GM10847 (cell line): ENCODE measurements around the gene ATP8B4.

ENCODE experiments used
- POLR2A ChIP-seq: IDR thresholded peaks from 2 replicates; pipeline ENCODE4 v1.6.1; 2011; ENCODE audit not compliant: insufficient read length; ENCODE audit errors: extremely low read depth

Gene ATP8B4, protein sequence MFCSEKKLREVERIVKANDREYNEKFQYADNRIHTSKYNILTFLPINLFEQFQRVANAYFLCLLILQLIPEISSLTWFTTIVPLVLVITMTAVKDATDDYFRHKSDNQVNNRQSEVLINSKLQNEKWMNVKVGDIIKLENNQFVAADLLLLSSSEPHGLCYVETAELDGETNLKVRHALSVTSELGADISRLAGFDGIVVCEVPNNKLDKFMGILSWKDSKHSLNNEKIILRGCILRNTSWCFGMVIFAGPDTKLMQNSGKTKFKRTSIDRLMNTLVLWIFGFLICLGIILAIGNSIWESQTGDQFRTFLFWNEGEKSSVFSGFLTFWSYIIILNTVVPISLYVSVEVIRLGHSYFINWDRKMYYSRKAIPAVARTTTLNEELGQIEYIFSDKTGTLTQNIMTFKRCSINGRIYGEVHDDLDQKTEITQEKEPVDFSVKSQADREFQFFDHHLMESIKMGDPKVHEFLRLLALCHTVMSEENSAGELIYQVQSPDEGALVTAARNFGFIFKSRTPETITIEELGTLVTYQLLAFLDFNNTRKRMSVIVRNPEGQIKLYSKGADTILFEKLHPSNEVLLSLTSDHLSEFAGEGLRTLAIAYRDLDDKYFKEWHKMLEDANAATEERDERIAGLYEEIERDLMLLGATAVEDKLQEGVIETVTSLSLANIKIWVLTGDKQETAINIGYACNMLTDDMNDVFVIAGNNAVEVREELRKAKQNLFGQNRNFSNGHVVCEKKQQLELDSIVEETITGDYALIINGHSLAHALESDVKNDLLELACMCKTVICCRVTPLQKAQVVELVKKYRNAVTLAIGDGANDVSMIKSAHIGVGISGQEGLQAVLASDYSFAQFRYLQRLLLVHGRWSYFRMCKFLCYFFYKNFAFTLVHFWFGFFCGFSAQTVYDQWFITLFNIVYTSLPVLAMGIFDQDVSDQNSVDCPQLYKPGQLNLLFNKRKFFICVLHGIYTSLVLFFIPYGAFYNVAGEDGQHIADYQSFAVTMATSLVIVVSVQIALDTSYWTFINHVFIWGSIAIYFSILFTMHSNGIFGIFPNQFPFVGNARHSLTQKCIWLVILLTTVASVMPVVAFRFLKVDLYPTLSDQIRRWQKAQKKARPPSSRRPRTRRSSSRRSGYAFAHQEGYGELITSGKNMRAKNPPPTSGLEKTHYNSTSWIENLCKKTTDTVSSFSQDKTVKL

DNA sequence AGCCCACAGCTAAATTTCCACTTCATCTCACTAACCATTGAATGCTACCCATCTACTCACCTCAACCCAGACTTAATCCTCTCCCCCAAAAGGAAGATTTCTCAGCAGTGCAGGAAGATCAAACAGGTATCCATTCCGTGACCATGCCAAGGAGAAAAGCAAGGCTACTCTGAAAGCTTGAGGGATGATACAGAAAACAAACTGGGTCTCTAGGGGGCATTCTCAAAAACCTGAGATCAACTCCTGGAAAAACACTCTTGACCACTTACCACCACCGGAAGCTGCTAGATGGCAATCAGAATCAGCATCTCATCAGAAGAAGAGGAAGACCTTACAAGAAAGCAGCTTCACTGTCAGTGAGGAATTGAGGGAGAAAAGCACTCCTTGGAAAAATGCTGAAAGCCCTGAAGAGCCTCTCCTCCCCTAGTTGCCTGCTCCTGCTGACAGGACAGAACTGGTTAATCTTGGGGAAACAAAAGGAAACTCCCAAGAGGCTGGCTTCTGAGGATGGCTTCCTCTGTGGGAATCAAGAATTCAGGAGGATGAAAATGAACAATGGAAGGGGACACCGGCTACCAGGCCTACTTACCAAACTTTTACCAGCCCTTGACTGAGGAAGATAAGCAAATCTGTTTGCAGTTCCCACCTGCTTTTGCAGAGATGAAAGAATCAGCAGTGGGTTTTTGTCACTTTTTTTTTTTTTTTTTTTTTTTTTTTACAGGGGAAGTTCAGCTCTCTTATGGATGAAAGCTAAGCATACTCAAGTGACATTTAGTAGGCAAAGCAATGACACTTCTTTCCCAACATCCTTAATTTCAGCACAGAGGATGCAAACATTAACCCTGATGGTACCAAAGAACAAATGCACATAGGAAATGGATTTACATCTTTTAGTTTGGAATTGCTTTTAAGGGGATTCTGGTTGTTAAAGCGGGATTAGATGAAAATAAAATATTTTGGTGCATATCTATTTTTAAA lies at the start of gene ATP8B4:
ATP8B4 (minus strand) TSS at position 171 of the 978 bp plus-strand sequence. CDS start 12,267 bp downstream, outside the sequence.
- no peak for TF ChIP-seq POLR2A

DNA sequence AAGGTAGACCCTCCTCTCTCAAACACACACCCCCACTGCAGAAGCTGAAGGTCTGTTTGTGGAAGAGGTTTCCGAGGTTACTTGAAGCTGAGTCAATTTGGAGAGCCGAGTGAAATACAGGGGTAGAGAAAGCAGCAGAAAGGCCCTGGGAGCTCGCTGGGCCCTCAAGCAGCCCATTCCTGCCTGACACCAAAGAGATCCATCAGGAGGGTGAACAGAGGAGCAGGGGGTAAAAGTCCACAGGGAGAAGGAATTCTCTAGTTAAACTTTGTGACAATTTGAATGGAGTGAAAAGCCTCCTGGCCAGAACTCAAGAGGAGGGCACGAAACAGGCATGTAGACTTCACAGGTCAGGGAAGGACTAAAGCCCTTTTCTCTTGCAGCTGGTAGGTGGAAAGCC lies 49.3 kb upstream of the ATP8B4 start:
- no peak for TF ChIP-seq POLR2A

DNA sequence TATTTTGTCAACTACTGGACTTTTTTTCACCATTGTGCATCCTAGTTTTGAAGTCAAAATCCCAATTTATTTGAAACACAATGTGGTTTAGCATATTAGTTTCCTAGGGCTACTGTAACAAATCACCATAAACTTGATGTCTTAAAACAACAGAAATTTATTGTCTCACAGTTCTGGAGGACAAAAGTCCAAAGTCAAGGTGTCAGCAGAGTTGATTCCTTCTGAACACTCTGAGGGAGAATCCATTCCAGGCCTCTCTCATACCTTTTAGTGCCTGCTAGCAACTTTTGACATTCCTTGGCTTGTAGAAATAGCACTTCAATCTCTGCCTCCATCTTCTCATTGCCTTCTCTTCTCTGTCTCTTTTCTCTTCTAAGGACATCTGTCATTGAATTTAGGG lies 48.1 kb upstream of the ATP8B4 start:
- TF ChIP-seq POLR2A, result no peak

DNA sequence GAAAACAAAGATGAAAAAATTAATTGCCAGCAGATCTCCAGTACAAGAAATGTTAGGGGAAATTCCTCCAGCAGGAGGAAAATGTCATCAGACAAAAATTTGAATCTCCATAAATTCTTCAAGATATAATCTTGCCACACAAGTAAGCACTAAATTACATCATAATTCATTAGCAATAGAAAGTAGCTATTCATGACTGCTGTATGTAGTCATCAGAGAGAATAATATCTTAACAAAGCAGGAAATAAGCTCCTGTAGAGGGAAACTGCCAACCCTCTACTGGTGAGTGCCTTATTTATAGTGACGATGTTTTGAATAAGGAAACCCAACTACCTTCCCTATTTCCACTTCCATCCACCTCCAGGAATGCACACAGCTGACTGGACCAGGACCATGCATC lies 47.2 kb upstream of the ATP8B4 start:
- no peak for TF ChIP-seq POLR2A

DNA sequence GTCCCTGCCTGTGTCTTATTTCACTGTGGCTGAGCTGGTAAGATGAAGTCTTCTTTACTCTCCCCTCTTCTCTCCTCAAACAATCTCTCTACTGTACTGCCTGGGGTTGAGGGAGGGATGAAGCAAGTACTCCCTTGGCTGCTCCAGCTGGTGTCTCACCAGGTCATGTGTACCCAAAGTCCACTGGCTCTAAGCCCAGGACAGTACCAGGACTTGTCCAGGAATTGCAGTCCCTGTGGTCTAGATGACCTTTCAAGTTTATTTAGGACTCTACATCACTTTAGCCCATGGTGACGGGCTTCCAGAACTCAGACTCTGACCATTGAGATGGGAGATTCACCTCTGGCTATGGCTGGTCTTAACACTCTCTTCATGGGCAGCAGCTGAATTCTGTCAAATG lies 45.4 kb upstream of the ATP8B4 start:
- no peak for TF ChIP-seq POLR2A

DNA sequence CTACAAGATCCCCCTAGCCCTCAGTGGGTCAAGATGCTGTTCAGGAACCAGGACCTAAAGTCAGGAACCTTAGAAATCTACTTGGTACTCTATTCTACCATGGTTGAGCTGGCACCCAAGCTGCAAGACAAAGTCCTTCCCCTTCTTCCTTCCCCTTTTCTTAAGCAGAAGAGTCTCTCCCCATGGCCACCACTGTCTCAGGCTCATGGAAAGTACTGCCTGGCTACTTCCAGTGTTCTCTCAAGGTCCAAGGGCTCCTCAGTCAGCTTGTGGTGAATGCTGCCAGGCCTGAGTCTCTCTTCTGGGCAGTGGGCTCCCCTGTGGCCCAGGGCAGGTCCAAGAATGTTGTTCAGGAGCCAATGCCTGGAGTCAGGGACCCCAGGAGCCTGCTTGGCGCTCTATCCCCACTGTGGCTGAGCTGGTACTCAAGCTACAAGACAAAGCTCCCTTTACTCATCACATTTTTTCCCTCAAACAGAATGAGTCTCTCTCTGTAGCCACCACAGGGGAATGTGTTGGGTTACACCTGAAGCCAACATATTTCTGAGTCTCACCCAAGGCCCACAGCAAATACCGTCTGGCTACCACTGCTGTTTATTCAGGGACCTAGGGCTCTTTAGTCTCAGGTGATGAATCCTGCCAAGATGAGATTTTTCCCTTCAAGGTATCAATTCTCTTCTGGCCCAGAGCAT lies 44.8 kb upstream of the ATP8B4 start:
- no peak for TF ChIP-seq POLR2A

DNA sequence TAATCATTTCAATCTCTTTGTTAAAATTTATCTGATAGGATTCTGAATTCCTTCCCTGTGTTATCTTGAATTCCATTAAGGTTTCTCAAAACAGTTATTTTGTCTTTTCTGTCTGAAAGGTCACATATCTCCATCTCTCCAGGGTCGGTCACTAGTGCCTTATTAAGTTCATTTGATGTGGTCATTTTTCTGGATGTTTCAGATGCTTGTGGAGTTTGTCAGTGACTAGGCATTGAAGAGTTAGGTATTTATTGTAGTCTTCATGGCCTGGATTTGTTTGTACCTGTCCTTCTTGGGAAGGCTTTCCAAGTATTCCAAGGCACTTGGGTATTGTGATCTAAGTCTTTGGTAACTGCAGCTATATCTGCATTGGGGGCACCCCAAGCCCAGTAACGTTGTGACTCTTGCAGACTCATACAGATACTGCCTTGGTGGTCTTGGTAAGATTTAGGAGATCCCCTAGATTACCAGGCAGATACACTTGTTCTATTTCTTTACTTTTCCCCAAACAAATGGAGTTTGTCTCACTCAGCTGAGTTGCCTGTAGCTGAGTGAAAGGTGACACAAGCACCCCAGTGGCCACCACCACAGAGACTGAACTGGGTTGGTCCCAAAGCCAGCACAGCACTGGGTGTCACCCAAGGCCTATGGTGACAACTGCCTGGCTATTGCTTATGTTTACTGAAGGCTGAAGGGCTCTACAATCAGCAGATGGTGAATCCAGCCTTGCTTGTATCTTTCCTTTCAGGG lies 44.1 kb upstream of the ATP8B4 start:
- no peak for TF ChIP-seq POLR2A

DNA sequence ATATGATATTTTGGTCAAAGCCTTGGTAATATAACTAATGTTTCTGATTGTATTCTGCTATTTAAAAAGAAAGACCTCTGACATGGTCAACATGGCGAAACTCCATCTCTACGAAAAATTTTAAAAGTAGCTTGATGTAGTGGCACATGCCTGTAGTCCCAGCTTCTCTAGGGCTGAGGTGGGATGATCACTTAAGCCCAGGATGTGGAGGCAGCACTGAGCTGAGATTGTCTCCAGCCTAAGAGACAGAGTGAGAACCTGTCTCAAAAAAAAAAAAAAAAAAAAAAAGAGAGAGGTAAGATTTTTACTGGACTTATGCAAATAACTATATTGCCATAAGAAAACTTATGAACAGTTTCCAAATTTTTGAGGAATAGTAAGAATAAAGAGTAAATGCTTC lies 32.4 kb upstream of the ATP8B4 start:
- TF ChIP-seq POLR2A, result no peak

DNA sequence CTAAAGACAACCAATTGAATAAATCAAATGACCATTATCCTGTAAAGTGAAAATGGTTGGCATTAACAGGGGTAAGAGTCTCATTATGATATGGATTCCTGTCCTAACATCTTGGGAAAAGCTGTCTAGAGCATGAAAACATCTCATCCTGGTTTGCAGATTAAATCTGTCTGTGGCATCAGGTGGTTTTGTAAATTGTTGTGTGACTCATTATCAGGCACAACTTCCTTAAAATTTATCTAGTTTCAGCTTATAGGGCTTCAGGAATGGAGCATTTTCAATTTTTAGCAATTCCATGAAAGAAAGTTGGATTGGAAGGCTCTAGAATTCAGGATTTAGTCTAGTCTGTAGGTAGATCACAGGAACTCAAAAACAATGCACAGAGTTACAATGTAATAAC lies 31.8 kb upstream of the ATP8B4 start:
- TF ChIP-seq POLR2A, result no peak

DNA sequence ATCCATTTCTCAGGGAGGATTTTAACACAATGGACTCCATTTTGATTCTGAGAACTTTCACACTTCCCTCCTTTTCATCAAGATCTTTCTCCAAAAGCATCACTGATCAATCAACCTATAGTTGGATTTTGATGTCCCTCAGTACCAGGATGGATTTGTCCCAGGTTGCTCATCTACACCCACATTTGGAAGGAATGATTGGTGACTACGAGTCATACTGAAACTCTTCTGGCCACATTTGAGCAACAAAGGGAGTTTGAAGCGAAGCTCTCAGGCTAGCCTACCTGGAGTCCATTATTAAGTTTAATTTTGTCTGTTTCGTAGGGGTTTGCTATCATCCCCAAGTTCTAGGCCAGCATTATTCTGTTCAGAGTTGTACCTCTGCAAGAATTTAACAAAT lies 31.3 kb upstream of the ATP8B4 start:
- no peak for TF ChIP-seq POLR2A

DNA sequence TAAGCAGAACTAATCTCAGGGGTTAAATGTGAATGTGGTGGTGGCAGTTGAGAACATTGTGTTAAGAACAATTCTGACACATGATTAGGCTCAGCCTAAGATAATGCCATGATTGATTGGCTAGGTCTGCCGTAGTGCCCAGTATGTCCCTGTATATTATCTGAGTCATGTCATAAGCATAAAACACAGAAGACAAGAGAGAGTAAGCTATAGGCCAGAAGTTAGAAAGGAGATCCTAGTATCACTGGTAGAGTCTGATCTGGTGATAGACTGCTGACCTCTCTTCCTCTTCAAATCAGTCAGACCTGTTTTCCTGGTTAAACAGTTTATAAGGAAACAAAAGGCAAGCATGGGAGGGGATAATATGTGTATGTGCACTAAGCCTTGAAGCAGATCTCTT lies 30.1 kb upstream of the ATP8B4 start:
- TF ChIP-seq POLR2A, result no peak

DNA sequence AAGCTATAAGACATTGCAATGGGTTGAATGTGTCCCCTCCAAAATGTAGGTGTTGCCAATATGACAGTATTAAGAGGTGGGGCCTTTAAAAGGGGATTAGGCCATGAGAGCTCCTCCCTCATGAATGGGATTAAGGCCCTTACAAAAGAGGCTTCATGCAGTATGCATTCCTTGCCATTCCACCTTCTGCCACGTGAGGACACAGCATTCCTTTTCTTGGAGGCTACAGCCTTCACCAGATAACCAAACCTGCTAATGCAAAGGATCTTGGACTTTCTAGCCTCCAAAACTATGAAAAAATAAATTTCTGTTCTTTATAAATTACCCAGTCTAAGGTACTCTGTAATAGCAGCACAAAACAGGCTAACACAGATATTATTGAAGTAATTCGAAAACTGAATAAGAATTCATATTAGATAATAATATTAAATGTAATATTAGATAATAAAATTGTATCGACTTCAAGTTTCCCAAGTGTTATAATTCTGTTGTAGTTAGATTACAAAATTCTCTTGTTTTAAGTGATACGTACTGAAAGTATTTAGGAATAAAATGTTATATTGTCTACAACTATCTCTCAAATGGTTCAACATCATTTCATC lies 29.4 kb upstream of the ATP8B4 start:
- no peak for TF ChIP-seq POLR2A

DNA sequence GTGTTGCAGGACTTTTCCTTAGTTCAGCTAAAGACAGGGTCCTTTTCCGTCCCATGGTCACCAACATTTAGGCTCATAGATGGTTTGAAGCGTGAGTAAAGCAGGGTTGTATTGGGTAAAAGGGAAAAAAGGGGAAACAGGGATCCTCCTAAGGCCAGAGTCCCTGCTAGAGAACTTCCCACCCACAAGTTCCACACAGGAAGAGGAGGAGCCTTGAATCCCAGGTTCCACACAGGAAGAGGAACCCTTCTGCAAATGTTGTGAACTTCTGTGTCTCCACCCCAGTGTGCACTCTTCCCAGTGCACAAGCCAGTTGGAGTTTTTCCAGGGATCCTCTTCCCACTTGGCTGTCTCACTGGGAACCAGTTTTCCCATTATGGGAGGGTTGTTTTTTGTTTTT lies 27.6 kb upstream of the ATP8B4 start:
- TF ChIP-seq POLR2A, result no peak
